Measurements from ENCODE around the gene LIMK2.
"Not testable (repeated sequence)": the region's sequence is repeated elsewhere in the genome, so short reads cannot be mapped to it uniquely, and the experiment has no call there.

LIMK2 gene

DNA sequence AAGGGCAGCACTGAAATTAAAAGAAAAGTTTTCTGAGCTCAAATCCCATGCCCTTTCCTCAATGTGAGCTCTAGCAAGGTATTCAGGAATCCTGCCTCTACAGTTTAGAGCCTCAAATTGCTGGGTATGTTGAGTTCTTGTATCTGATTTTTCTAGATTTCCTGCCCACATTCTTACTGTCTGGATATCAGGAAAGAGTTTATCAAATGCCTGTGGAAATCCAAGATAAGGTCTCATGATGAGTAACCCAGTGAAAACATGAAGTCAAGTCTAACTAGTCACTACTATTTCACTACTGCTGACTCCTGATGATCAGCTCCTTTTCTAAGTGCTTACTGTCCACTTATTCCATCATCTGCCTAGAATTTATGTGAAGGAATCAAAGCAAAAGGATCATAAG is 29.8 kb downstream of the LIMK2 start:
- no peak for DNase-seq

DNA sequence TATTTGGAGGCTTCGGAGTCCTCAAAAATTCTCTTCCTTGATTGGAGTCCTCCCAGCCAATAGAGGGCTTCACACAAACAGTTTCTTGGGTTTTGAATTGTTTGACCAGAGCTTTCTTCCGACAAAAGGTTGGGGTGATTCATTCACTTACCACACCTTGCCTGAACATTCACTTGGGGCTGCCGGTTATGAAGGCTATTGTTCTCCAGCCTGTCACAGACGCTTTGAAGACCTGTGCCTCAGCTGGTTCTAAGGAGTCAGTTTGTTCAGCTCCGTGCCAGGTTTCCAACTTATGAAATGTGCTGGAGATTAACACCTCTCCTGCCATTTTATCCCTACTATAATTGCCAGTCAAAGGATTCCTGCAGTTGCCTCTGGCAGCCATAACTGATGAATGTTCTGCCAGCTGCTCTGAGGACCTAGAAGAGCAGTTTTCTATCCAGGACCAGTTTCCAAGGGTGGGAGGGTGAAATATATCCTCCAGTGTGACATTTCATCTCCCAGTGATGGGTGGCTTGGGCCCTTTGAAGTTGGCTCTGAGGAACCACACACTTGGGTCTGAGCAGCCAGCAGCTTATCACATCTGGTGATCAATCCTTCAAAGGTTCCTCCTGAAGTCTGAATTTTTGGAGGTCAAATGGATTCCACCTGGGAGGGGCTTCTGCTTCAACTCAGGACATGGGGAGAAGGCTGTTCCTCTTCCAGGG is 31.4 kb downstream of the LIMK2 start:
- no peak for DNase-seq

DNA sequence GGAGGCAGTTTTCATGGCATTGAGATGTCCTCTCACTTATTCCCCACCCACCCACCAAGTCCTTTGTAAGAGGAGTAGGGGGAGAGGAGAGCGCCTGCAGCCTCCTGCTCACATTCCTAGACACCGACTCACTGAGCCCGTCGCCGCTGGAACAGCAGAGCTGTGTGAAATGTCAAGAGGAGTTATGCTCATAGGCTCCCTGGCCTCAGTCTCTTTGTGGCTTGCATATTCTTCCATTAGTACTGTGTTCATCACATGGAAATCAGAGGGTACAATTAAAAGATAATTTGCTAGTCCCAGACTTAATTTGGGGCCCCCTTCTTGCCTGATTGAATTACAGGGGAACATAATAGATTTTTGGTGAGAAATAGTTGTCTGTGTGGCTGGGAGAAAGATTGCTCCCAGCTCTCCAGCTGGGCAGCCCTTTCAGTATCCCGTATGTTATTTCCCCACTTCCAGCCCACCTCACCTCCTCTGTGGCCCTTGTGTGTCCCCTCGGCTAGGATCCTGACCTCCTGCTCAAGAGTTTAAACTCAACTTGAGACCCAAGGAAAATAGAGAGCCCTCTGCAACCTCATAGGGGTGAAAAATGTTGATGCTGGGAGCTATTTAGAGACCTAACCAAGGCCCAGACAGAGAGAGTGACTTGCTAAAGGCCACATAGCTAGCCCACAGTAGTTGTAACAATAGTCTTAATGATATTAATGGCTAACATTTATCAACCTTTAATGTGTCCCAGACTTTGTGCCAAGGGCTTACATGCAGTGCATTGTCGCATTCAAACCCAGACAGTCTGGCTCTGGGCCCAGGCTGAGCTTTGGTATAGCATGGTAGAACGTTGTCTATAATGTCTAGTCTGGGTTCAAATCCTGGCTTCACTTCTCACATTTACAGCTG is 32.2 kb downstream of the LIMK2 start:
- DNase-seq, result no peak

DNA sequence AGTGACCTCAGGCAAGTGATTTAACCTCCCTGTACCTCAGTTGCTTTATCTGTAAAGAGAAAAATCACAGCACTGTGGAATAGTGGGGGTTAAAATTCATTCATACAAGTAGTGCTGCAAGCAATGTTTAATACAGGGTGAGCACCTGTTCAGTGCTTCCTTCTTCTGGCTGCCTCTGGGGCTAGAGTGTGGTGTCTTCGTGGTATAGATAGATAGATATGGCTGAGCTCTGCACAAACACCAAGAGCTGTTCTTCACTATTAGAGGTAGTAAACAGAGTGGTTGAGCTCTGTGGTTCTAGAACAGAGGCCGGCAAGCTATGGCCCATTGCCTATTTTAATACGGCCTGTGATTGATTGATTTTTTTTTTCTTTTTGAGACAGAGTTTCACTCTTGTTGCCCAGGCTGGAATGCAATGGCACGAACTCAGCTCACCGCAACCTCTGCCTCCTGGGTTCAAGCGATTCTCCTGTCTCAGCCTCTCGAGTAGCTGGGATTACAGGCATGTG is 32.9 kb downstream of the LIMK2 start:
- no peak for DNase-seq

DNA sequence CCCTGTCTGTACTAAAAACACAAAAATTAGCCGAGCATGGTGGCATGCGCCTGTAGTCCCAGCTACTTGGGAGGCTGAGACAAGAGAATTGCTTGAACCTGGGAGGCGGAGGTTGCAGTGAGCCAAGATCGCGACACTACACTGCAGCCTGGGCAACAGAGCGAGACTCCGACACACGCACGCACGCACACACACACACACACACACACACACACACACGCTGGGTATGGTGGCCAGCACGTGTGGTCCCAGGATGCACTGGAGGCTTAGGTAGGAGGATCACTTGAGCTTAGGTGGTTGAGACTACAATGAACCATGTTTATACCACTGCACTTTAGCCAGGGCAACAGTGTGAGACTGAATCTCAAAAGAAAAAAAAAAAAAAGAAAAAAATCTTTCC is 33.9 kb downstream of the LIMK2 start:
- DNase-seq, result not testable (repeated sequence)

DNA sequence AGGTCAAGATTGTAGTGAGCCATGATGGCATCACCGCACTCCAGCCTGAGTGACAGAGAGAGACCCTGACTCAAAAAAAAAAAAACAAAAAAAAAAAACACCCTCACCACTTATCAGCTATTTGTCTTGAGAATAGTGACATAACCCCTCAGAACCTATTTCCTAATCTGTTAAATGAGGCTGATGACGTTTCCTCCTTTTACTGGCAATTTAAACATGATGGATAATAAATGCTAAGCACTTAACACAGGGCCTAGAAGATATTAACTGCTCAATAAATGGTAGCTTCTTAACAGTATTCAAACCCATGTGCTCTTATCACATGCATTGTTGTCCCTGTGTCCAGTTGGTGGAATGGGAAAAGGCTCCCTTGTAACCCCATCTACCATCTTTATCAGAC is 34.6 kb downstream of the LIMK2 start:
- no peak for DNase-seq

DNA sequence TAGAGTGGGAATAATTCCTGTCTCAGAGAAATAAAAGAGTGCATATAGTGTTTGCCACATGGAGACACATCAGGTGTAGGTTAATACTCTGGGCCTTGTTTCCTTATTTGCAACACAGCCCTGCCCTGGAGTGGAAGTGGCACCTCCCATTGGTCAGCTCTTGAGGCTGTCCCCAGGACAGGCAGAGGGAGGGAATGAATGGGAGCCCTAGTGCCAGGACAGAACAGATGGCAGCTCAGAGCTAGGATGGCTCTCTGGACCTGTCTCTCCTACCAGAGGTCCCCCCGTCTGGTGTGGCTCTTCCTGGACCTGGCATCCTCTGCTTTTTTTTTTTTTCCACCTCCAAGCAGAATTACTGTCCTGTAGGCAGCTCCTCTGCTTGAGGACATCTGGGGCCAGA is 35.6 kb downstream of the LIMK2 start:
- DNase-seq, result no peak

DNA sequence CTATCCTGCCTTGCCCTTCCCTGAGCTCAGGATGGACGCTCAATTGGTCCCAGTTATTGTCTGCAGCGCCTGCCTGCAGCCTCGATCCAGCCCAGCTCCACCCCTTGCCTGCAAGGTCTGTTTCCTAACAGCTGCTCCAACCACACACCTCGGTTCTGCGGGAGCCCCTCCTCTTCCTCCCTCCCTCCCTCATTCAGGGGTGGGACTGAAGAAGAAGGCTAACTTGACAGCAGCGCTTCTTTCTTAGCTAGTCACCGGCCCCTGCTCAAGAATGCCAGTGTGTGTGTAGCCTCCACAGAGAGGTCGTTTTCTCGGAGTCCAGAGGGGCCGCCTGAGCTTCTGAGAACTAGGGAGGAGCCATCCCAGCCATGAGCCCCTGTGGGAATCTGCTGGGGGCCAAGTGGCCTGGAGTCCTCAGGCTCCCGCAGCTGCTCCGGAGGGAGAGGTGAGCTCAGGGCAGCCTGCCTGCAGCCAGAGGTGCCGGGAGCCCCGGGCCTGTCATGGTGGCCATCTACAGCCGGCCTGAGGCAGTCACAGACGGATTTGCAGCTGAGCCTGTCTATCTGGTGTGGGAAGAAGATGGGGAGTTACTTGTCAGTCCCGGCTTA is 36.1 kb downstream of the LIMK2 start:
- DNase-seq, result peak in 45 of 58 donors; percentile 4 to 75 (median 35)

DNA sequence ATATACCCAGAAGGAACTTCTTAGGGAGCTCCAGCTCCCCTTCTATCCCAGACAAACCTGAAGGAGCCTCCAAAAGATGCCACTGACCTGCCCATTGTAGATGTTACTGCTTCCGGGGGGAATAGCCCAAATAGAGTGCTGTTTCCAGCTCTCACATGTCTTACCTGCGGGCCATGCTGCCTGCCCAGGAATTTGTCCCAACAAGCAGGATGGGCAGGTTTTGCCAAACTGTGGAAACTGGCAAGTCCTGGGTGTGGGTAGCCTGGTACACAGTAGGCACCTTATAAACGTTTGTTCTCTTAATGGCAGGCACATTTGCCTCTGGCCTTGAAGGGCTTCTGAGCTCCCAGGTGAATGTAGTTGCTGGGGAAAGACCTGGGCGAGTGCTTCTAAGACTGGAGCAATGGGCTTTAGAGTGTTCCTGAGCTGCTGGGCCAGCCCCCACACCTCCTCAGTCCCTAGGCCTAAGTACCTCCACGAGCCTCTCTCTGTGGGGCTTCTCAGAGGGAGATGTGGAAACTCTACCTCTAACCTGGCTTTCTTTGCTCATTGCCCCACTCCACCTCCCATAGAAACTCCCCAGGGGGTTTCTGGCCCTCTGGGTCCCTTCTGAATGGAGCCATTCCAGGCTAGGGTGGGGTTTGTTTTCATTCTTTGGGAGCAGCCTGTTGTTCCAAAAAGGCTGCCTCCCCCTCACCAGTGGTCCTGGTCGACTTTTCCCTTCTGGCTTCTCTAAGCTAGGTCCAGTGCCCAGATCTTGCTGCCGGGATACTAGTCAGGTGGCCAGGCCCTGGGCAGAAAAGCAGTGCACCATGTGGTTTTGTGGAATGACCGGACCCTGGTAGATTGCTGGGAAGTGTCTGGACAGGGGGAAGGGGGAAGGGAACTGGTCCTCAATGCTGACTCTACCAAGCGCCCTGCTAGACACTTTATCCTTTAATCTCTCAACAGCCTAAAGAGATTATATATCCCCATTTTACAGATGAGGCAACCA is 37.2 kb downstream of the LIMK2 start:
- peak in 40 of 58 donors; percentile 2 to 81 (median 36) for DNase-seq

DNA sequence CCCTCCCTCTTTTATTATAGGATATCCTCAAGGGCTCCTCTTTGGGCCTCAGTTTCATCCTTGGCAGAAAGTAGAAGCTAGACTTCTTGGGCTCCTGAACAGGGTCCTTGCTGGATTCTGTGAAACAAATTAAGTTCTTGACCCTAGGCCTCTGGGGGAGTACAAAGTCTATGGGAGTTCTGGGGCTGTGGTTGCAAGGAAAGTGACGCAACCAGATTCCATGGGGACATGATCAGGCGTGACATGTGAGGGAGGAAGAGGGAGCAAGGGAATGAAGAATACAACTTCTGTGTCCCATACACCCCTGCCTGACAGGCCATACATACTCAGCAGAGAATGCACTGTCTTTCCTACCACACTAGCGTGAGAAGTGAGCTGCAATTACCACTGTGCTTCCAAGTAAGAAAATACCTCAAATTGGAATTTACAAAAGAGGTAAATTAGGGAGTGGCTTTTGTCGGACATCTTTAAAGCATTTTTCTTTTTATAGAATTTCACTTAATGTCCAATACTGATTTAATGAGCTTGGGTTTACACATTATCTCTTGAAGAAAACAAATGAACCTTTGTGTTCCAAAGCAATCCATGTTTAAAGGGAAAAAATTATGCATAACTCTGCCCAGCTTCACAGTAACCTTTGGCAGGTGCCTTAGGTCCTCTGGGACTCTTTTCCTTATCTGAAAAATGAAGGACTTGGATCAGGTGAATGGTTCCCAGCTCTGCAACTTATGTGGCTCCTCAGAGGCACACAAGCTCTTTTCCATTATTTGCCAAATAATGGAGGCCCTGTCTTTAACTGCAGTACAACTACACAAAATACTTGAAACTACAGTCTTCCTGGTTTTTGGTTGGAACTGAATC is 38.9 kb downstream of the LIMK2 start:
- no peak for DNase-seq

DNA sequence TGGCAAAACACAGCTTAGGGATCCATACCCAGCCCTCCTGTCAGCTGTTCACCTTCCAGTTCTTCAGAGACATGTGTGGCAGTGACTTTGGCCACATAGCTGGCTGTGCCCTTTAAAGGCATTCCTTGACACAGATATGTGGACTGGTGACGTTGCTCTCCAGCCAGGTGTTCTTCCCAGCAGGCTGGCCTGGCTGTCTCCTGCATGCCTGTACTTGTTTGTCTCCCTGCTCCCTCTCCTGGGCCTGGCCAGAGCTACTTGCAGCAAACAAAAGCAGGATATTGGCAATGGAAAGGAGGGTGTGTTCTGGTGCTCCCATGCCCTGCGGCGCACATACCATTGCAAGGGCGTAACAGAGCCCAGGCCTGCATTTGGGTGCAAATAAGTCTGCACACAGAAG is 41.9 kb downstream of the LIMK2 start:
- peak in 1 of 58 donors; percentile 8 for DNase-seq

DNA sequence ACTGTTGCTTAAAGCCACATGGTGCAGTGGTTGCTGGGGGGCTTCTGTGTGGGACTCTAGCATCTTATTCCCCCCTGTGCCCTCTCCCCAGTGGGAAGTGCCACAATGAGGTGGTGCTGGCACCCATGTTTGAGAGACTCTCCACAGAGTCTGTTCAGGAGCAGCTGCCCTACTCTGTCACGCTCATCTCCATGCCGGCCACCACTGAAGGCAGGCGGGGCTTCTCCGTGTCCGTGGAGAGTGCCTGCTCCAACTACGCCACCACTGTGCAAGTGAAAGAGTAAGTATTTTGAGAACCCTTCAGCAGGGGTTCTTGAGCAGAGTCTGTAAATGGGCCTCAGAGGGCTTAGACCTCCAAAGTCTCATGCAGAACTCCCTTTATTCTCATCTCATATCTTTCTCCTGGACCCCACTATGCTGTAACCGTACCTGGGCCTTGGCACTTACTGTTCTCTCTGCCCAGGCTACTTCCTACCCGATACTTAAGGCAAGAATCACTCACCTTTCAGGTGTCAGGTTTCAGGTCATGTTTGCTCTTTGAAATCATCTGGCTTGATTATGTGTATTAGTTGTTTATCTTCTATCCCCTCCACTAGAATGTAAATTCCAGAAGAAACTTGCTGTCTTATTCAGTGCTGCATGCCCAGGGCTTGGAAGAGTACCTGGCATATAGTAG is 47.8 kb downstream of the LIMK2 start:
- no peak for DNase-seq

DNA sequence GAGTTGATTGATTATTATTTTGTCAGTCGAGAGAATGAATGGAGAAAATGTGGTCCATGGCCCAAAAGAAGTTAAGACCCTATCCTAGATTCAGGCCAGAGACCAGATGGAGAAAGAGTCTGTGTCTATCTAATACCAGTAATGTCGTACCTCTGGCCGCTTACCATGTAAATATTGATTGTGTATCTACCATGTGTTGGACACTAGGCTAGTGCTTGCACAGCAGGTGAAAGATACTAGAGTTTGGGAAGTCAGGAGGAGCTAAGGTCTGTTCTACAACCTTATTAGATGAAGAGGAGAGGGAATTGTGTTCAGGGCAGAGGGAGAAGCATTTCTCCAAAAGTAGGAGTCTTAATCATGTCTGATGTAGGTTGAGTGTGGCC is 48.4 kb downstream of the LIMK2 start:
- DNase-seq, result no peak

DNA sequence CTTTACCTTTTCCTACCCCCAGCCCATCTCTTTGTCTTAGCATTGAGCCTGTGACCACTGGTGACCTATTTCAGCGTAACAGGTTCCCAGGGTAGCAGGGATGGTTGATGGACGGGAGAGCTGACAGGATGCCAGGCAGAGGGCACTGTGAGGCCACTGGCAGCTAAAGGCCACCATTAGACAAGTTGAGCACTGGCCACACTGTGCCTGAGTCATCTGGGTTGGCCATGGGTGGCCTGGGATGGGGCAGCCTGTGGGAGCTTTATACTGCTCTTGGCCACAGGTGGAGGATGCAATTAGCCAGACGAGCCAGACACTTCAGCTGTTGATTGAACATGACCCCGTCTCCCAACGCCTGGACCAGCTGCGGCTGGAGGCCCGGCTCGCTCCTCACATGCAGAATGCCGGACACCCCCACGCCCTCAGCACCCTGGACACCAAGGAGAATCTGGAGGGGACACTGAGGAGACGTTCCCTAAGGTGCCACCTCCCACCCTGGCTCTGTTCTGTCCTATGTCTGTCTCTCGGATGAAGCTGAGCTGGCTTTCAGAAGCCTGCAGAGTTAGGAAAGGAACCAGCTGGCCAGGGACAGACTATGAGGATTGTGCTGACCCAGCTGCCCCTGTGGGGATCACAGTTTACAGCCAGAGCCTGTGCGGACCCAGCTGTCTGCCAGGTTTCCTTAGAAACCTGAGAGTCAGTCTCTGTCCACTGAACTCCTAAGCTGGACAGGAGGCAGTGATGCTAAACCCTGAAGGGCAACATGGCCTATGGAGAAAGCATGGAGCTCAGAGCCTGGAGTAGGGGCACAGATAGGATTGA is 50.4 kb downstream of the LIMK2 start:
- DNase-seq, result peak in 3 of 58 donors; percentile 11 to 31 (median 20)

DNA sequence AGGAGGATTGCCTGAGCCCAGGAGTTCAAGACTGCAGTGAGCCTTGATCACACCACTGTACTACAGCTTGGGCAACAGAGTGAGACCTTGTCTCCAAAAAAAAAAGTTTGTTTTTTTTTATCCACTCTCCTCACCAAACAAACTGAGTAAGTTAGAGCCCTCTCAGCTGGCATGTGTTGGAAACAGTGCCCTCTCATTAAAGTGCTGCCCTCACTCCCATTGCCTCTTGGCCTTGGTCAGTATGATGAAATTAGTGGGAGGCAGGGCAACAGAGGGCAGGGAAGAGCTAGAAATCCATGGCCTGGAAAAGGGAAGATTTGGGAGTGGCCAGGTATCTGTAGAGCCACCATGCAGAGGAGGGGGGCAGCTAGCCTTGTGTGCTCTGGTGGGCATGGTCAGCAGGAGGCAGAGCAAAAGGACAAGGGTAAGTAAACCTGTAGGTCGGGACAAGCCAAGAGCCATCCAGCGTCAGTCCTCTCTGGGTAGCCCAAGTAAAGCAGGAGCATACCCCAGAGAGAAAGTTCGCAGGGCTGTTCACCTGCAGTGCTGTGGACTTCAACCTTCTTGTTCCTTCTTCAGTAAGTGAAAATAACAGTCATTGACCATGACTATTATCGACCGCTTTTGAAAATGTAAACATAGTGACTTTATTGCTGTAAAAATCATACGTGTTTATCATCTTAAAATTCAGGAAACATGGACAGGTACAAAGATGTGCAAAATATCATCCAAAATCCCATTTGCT is 52.0 kb downstream of the LIMK2 start:
- DNase-seq, result no peak

DNA sequence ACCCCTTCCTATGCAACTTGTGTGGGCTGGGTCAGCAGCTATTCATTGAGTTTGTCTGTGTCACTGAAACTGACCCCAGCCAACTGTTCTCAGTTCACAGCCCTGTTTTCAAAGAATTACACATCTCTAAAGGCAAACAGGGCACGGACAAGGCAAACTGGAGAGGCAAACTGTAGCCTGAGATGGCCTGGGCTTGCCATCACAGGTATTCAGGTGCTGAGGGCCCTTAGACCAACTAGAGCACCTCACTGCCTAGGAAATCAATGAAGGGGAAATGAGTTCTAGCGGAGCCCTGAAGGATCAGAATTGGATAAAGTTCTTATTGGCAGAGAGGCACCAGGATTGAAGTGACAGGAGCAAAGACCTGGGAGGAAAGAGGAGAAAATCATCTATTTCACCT is 56.2 kb downstream of the LIMK2 start:
- no peak for DNase-seq

DNA sequence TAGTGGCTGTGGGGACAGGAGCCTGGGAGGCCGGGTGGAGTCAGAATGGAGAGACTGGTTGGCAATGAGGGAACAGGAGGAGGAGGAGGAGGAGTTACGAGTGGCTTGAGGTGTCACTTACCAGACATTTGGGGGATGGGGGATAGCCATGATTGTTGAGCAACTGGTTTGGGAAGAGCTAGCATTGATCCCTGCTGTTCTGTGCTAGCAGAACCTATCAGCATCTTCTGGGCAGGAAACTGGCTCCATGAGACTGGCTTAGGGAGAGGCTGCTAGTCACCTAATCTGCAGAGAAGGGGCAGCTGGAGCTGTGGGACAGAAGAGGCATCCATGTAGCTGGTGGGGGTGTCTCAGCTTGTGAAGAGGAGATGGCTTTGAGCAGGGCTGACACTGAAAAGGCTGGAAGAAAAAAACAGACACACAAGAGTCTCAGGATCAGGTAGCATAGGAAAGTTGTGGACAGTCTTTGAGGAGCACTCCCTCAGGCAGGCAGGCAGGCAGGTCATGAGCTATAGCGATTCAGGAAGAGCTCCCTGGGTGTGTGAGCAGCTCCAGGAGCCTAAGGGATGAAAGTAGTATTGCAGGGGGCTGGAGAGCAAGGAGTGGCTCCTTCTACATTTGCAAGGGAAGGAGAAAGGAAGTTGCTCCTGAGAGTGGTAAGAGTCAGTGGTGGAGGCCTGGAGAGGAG is 57.9 kb downstream of the LIMK2 start:
- DNase-seq, result no peak
